Non-pigmented ciliary epithelial cell (primary cell): ENCODE data around the gene NEU3.
"Not testable (repeated sequence)": the region's sequence is repeated elsewhere in the genome, so short reads cannot be mapped to it uniquely, and the experiment has no call there.

Experiments used
- DNase-seq: peaks from one replicate; pipeline ENCODE4 v3.0.0-alpha.2; 2010; ENCODE audit warnings: low read depth

The NEU3 gene

DNA sequence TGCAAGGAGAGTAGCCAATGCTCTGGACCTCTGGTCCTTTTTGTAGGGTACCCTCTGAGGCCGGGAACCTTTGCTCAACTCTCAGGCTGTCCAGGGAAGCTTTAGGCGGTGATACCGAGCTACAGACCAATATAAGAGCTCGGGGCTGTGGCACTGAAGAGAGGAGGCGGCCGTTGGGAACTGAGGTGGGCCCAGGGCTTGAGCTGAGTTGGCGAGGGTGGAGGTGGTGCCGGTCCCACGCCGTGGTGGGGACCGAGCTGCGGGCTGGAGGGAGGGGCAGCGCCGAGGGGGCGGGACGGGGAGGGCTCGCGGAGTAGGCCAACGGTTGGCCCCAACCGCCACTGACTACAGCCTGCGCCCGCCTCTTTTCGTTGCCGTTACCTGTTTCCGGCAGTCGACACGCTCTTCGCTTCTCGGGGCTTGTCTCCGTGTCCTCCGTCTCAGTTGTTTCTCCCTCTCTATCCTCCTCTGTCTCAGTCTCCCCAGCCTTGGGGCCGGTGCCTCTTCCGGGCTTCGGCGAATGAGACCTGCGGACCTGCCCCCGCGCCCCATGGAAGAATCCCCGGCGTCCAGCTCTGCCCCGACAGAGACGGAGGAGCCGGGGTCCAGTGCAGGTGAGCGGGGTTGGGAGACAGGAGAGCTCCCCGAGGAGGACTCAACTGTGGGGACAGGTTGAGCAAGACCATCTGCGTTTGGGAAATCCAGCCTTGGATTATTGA lies at the start of gene NEU3:
Gene NEU3, plus strand, starts transcription at position 393 of the 719 bp plus-strand sequence. Its CDS starts 128 bp downstream, at position 521.
- no peak for DNase-seq

- no peak for DNase-seq
These were observed 47.2 kb upstream of the NEU3 start for GRCh38 chr11:74941492-74941891.

DNA sequence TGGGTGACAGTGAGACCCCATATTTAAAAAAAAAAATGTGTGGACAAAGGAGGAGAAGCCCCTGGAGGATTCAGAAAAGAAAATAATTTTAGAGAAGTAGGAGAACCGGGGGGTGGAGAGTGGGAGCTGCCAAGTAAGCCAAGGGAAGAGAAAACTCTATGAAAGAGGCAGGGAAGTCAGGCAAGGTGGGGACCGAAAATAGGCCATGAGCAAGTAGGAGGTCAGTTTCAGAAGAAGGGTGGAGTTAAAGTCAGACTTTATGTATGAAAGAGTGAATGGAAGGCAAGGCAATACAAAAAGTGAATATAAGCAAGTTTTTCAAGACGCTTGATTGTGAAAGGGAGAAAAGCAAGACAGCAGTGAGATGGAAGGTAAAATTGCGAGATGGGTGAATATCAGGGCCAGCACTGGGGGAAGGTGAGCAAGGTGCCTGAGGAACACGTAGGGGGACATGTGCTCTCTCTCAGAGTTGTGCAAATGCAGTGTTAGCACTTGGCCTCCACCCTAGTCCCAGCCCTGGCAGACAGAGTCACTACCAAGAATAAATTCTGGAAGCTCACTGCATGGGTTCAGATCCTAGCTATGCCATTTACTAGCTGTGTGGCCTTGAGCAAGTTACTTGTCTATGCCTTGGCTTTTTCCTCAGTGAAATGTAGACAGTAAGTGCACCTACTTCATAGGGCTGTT lies 46.5 kb upstream of the NEU3 start:
- no peak for DNase-seq

GRCh38 chr11:74948546-74948897 lies 40.2 kb upstream of the NEU3 start:
- DNase-seq: no peak

DNA sequence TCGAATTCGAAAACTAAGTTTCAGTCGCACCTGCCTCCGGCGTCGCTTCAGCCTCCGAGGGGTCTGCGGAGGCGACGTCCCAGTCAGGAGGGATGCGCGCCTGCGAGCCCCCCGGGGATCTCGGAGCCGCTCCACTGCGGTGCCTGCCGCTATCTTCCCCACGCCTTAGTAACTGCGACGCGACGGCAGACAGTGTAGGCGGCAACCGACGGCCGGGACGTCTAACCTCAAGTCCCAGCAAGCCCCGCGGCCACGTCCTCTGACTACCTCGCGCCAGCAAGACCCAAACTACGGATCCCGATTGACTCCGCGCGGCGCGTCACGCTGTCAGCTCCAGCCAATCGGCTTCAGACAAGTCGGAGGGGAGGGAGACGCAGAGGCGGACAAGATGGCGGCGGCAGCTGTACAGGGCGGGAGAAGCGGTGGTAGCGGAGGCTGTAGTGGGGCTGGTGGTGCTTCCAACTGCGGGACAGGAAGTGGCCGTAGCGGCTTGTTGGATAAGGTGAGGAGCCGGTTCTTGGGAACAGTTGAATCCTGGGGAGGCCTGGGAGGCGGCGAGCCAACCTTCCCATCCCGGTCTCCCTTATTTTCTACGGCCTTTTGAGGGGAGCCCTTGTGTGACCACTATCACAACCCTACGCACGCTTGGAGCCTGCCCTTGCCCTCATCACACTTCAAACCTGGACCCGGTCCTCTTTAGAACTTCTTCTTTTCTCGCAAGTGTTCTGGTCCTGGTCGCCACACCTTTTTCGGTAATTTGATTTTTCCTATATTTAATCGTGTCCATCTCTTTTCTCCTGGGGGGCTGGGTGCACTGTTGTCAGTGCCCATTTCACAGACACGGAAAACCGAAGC lies 39.6 kb upstream of the NEU3 start, which contains the start of the genes SPCS2 and XRRA1:
Gene SPCS2, plus strand, starts transcription at position 369 of the 855 bp plus-strand sequence. Its CDS starts 20 bp downstream, at position 389.
Gene XRRA1, minus strand, starts transcription at position 194 of the 855 bp plus-strand sequence. CDS start 8,213 bp downstream, outside the sequence.
- peak; percentile 96 for DNase-seq

- no peak for DNase-seq
These were observed 39.0 kb upstream of the NEU3 start for GRCh38 chr11:74949753-74950137.

- DNase-seq: no peak
These were observed 38.3 kb upstream of the NEU3 start for GRCh38 chr11:74950374-74950969.

DNA sequence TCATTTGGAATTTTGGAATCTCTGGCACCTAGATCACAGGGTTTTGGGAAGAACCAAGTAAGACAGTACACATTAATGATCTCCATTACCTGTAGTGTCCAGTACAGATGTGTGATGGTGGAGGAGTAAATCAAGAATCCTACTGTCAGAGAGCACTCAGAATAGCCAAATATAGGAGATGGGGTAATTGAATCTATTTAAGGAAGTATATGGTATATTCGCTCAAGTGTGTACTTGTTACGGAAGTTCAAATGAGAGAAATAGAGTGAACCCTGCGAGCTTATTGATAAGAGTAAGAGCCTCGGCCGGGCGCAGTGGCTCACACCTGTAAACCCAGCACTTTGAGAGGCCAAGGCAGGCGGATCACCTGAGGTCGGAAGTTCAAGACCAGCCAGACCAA lies 37.5 kb upstream of the NEU3 start:
- DNase-seq: no peak

DNA sequence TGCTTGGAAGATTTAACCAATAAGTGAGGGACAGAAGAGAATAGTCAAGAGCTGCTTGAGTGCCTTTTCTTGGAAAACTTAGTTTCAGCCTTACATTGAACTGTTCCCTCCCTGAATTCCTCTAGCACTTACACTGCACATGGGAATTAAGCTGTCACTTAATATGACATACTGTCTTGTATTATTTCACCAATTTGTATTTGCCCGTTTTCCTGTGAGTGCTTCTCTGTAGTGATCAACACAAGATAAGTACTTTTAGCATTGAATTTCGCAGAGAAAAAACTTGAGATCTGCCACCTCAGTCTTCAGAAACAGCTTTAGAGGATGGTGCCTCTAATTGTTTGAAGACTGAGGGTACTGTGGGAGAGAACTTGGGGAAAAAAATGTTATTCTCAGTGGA lies 36.0 kb upstream of the NEU3 start:
- no peak for DNase-seq

GRCh38 chr11:74953451-74953850 lies 35.3 kb upstream of the NEU3 start:
- no peak for DNase-seq

- no peak for DNase-seq
These were observed 34.5 kb upstream of the NEU3 start for GRCh38 chr11:74954199-74954598.

- DNase-seq: no peak
These were observed 32.2 kb upstream of the NEU3 start for GRCh38 chr11:74956397-74957015.

DNA sequence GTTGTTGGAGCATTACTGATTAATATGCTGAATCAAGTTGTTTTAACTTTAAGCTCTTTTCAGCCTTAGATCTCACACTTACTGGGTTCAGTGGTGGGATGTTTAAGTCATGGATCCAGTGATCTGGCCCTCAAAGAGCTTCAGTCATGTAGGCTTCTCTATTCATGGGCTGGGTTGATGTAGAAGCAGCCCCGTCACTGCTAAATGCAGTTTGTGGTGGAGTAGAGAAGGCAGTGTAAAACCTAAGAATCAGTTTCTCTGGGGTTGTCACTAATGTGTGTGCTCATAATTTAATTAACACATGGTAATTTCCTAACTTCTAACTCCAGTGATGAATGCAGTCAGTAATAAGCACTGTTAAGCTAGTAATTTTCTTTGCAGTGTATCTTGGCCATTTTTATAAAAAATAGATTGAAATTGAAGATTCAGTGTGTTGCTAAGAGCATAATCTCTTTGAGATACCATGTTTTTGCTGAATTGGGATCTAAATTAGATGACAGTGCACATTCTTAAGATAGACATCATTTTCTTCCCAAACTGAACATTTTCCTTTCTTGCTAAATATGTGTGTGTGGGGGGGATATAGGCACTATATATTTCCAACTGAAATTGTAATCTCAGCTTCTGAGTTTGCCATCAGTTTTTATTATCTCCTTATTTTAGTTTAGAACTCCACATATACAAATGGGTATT lies 30.6 kb upstream of the NEU3 start:
- DNase-seq: no peak

DNA sequence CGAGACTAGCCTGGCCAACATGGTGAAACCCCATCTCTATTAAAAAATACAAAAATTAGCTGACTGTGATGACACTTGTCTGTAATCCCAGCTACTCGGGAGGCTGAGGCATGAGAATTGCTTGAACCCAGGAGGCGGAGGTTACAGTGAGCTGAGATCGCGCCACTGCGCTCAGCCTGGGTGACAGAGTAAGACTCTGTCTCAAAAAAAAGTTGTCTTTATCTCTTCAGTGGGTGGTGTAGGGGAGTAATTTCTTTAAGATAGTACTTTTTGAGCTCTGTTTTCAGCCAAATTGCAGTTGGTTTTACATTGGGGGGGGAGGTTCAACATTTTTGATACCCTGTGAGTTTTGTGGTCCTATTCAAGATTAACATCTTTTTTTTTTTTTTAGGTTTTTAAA lies 28.6 kb upstream of the NEU3 start:
- not testable (repeated sequence) for DNase-seq

DNA sequence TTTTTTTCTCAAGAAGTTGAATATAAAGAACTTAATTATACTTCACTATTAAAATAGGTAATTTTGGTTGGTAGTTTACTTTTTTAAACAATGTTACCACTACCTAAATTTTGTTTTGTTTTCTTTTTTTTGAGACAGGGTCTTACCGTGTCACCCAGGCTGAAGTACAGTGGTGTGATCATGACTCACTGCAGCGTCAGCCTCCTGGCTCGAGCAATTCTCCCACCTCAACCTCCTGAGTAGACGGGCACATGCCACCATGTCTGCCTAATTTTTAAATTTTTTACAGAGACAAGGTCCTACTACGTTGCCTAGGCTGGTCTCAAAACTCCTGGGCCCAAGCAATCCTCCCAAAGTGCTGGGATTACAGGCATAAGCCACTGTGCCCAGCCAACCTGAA lies 22.1 kb upstream of the NEU3 start:
- DNase-seq: no peak

- no peak for DNase-seq
These were observed 17.8 kb upstream of the NEU3 start for GRCh38 chr11:74970852-74971395.

GRCh38 chr11:74971424-74971823 lies 17.3 kb upstream of the NEU3 start:
- no peak for DNase-seq

DNA sequence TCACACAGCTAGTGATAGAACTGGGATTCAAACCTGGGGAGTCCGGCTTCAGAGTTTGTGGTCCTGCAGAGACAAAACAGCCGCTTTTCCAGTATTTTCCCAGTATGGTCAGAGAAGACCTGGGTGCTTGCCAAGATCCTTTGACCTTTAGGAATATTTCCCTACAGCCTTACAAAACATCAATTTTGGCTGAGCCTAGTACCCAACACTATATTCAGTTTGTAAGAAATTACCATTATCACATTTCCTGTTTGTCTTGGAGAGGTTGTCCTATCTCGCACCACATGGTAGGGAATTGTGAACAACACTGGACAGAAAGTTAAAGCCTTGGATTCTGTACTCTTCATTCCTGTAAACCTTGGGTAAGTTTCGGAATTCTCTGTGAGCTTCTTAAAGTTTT lies 10.7 kb upstream of the NEU3 start:
- no peak for DNase-seq

- DNase-seq: no peak
These were observed 8.1 kb upstream of the NEU3 start for GRCh38 chr11:74980634-74981033.

- no peak for DNase-seq
These were observed 6.8 kb upstream of the NEU3 start for GRCh38 chr11:74981888-74982287.

- DNase-seq: no peak
These were observed 4.7 kb upstream of the NEU3 start for GRCh38 chr11:74984070-74984469.
